Measurements from ENCODE around the gene POLR2E. TPM values are rescaled to one million over a fixed set of nuclear protein-coding genes. Genes with fewer than 3 reads are reported as not detected.
"Not testable (repeated sequence)": the region's sequence is repeated elsewhere in the genome, so short reads cannot be mapped to it uniquely, and the experiment has no call there.

The POLR2E gene
- total RNA-seq, 2 experiments from 2014 or later, result 120 to 133 TPM

GRCh38 chr19:1132552-1133383 lies 37.6 kb upstream of the POLR2E start:
- H3K4me3 Mint-ChIP-seq, result peak overlapping the region; percentile 86

GRCh38 chr19:1131718-1132551 lies 36.8 kb upstream of the POLR2E start:
- peak overlapping the region; percentile 92 for H3K27ac Mint-ChIP-seq
- peak overlapping the region; percentile 86 for H3K4me3 Mint-ChIP-seq
- POLR2A ChIA-PET, result interaction anchor here (0.6 kb wide), 1 partner anchor 499 kb away, joined by 3 read pairs; no protein-coding TSS in a partner anchor
- H3K27me3 Mint-ChIP-seq, result no peaks in the 10 kb centered on the region
- peaks cover 42% of the 10 kb centered on the region for H3K4me1 Mint-ChIP-seq
- CTCF ChIA-PET, result interaction anchor here (0.6 to 4.5 kb wide), 4 partner anchors 14 to 63 kb away, joined by 3 to 22 read pairs (median 4); no protein-coding TSS in a partner anchor
- DNase-seq, result peak; percentile 91
- H3K9me3 Mint-ChIP-seq, result no peaks in the 10 kb centered on the region
- H3K36me3 Mint-ChIP-seq (ENCODE audit: low read depth), result peaks cover 11% of the 10 kb centered on the region

More at GRCh38 chr19:1132552-1133383, 37.6 kb upstream of the POLR2E start:
- Mint-ChIP-seq H3K27ac (peak overlapping the region; percentile 92), H3K27me3 (no peaks in the 10 kb centered on the region), H3K36me3 (ENCODE audit: low read depth) (peaks cover 4% of the 10 kb centered on the region), H3K4me1 (peaks cover 42% of the 10 kb centered on the region), H3K9me3 (no peaks in the 10 kb centered on the region)
- DNase-seq, result no peak
- ChIA-PET CTCF (interaction anchor here (0.6 to 2.0 kb wide), 5 partner anchors 19 to 111 kb away, joined by 3 to 7 read pairs (median 3); no protein-coding TSS in a partner anchor), POLR2A (interaction anchor here (0.6 kb wide), 1 partner anchor 500 kb away, joined by 3 read pairs; no protein-coding TSS in a partner anchor)

GRCh38 chr19:1130771-1131717 lies 35.9 kb upstream of the POLR2E start:
- Mint-ChIP-seq H3K27ac (peak overlapping the region; percentile 92), H3K27me3 (no peaks in the 10 kb centered on the region)

GRCh38 chr19:1129535-1129934 lies 34.4 kb upstream of the POLR2E start:
- POLR2A ChIA-PET, result no interaction called here
- H3K36me3 Mint-ChIP-seq (ENCODE audit: low read depth), result peaks cover 14% of the 10 kb centered on the region

More at GRCh38 chr19:1130771-1131717, 35.9 kb upstream of the POLR2E start:
- CTCF ChIA-PET, result interaction anchor here (0.6 to 4.5 kb wide), 10 partner anchors 12 to 85 kb away, joined by 3 to 22 read pairs (median 3); no protein-coding TSS in a partner anchor
- POLR2A ChIA-PET, result interaction anchor here (0.8 kb wide), 1 partner anchor 61 kb away, joined by 4 read pairs; no protein-coding TSS in a partner anchor
- peak; percentile 67 for DNase-seq
- no peaks in the 10 kb centered on the region for H3K9me3 Mint-ChIP-seq
- H3K36me3 Mint-ChIP-seq (ENCODE audit: low read depth), result peaks cover 11% of the 10 kb centered on the region
- peak overlapping the region; percentile 86 for H3K4me3 Mint-ChIP-seq
- peaks cover 37% of the 10 kb centered on the region for H3K4me1 Mint-ChIP-seq

GRCh38 chr19:1129084-1129483 lies 33.9 kb upstream of the POLR2E start:
- POLR2A ChIA-PET, result not testable (repeated sequence)

More at GRCh38 chr19:1129535-1129934, 34.4 kb upstream of the POLR2E start:
- H3K4me1 Mint-ChIP-seq, result peaks cover 34% of the 10 kb centered on the region
- no peak for DNase-seq
- CTCF ChIA-PET, result interaction anchor here (1.3 to 4.5 kb wide), 3 partner anchors 12 to 65 kb away, joined by 4 to 22 read pairs (median 6); no protein-coding TSS in a partner anchor
- H3K27me3 Mint-ChIP-seq, result no peaks in the 10 kb centered on the region
- peak overlapping the region; percentile 92 for H3K27ac Mint-ChIP-seq
- H3K9me3 Mint-ChIP-seq, result no peaks in the 10 kb centered on the region
- H3K4me3 Mint-ChIP-seq, result peak overlapping the region; percentile 86

GRCh38 chr19:1128106-1128505 lies 32.9 kb upstream of the POLR2E start:
- peaks cover 16% of the 10 kb centered on the region for H3K36me3 Mint-ChIP-seq (ENCODE audit: low read depth)
- H3K9me3 Mint-ChIP-seq, result no peaks in the 10 kb centered on the region
- DNase-seq, result no peak
- ChIA-PET CTCF (interaction anchor here (4.5 kb wide), 1 partner anchor 15 kb away, joined by 22 read pairs; no protein-coding TSS in a partner anchor), POLR2A (no interaction called here)
- peaks cover 25% of the 10 kb centered on the region for H3K4me1 Mint-ChIP-seq
- H3K4me3 Mint-ChIP-seq, result no peak overlapping the region
- H3K27me3 Mint-ChIP-seq, result no peaks in the 10 kb centered on the region
- H3K27ac Mint-ChIP-seq, result no peak overlapping the region

More at GRCh38 chr19:1129084-1129483, 33.9 kb upstream of the POLR2E start:
- H3K4me1 Mint-ChIP-seq, result peaks cover 31% of the 10 kb centered on the region
- CTCF ChIA-PET, result interaction anchor here (4.5 kb wide), 1 partner anchor 16 kb away, joined by 22 read pairs; no protein-coding TSS in a partner anchor
- not testable (repeated sequence) for DNase-seq, H3K4me3 Mint-ChIP-seq, H3K9me3 Mint-ChIP-seq, H3K27me3 Mint-ChIP-seq
- peaks cover 14% of the 10 kb centered on the region for H3K36me3 Mint-ChIP-seq (ENCODE audit: low read depth)
- H3K27ac Mint-ChIP-seq, result peak overlapping the region; percentile 54

GRCh38 chr19:1126984-1127760 lies 32.0 kb upstream of the POLR2E start:
- peaks cover 18% of the 10 kb centered on the region for H3K4me1 Mint-ChIP-seq
- no peaks in the 10 kb centered on the region for H3K27me3 Mint-ChIP-seq
- H3K27ac Mint-ChIP-seq, result peak overlapping the region; percentile 25
- H3K36me3 Mint-ChIP-seq (ENCODE audit: low read depth), result peaks cover 20% of the 10 kb centered on the region
- no peaks in the 10 kb centered on the region for H3K9me3 Mint-ChIP-seq
- ChIA-PET POLR2A (no interaction called here), CTCF (interaction anchor here (4.5 kb wide), 1 partner anchor 14 kb away, joined by 22 read pairs; no protein-coding TSS in a partner anchor)
- H3K4me3 Mint-ChIP-seq, result no peak overlapping the region
- no peak for DNase-seq

GRCh38 chr19:1125601-1126467 lies 30.7 kb upstream of the POLR2E start:
- H3K27ac Mint-ChIP-seq, result peak overlapping the region; percentile 19
- peaks cover 15% of the 10 kb centered on the region for H3K4me1 Mint-ChIP-seq
- ChIA-PET CTCF (interaction anchor here (1.7 kb wide), 1 partner anchor 118 kb away, joined by 5 read pairs; no protein-coding TSS in a partner anchor), POLR2A (no interaction called here)
- no peak overlapping the region for H3K4me3 Mint-ChIP-seq
- no peak for DNase-seq
- peaks cover 26% of the 10 kb centered on the region for H3K36me3 Mint-ChIP-seq (ENCODE audit: low read depth)
- H3K9me3 Mint-ChIP-seq, result no peaks in the 10 kb centered on the region
- H3K27me3 Mint-ChIP-seq, result no peaks in the 10 kb centered on the region

- Mint-ChIP-seq H3K4me1 (peaks cover 2% of the 10 kb centered on the region), H3K27me3 (no peaks in the 10 kb centered on the region), H3K36me3 (ENCODE audit: low read depth) (peaks cover 29% of the 10 kb centered on the region), H3K27ac (no peak overlapping the region), H3K4me3 (no peak overlapping the region), H3K9me3 (no peaks in the 10 kb centered on the region)
- DNase-seq, result no peak
- ChIA-PET POLR2A (no interaction called here), CTCF (interaction anchor here (1.1 to 2.0 kb wide), 2 partner anchors 11 to 70 kb away, joined by 3 to 13 read pairs; no protein-coding TSS in a partner anchor)
These were observed 28.9 kb upstream of the POLR2E start for GRCh38 chr19:1123885-1124677.

- H3K4me1 Mint-ChIP-seq, result peaks cover 2% of the 10 kb centered on the region
These were observed 28.2 kb upstream of the POLR2E start for GRCh38 chr19:1123381-1123780.

More at GRCh38 chr19:1123381-1123780, 28.2 kb upstream of the POLR2E start:
- Mint-ChIP-seq H3K27ac (no peak overlapping the region), H3K36me3 (ENCODE audit: low read depth) (peaks cover 32% of the 10 kb centered on the region), H3K27me3 (no peaks in the 10 kb centered on the region), H3K9me3 (no peaks in the 10 kb centered on the region), H3K4me3 (no peak overlapping the region)
- no peak for DNase-seq
- ChIA-PET CTCF (interaction anchor here (1.0 to 2.0 kb wide), 2 partner anchors 10 to 71 kb away, joined by 8 to 13 read pairs; no protein-coding TSS in a partner anchor), POLR2A (no interaction called here)
